Amniotic stem cell (primary cell): ENCODE data around the gene MBD3L4.
"Not testable (repeated sequence)": the region's sequence is repeated elsewhere in the genome, so short reads cannot be mapped to it uniquely, and the experiment has no call there.

Experiments
- DNase-seq: peaks from one replicate; lab custom pipeline; 2025; lab: John Stamatoyannopoulos, UW

The MBD3L4 gene

DNA sequence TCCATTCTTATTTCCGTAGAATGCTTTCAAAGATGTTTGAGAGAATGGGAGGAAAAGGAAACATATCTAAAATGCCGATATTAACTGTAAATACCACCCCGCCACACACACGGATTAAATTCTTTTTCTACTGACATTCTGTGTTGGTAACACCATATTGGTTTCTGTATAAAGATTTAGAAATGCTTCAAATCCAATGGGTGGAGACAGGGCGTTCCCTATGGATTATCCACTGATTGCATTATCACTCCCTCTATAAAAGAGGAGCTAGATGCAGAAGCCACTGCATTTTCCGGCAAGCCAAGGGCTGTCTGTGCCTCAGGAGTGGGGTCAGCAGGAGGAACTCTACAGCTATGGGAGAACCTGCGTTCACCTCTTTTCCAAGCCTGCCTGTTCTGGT lies 9.0 kb upstream of the MBD3L4 start, which contains the start of gene MBD3L2:
TSS of gene MBD3L2 (plus strand) at position 301 of the 400 bp plus-strand sequence. CDS start at position 354, 53 bp downstream.
- not testable (repeated sequence) for DNase-seq

GRCh38 chr19:7041563-7041962 lies 1.6 kb upstream of the MBD3L4 start:
- DNase-seq, result not testable (repeated sequence)

DNA sequence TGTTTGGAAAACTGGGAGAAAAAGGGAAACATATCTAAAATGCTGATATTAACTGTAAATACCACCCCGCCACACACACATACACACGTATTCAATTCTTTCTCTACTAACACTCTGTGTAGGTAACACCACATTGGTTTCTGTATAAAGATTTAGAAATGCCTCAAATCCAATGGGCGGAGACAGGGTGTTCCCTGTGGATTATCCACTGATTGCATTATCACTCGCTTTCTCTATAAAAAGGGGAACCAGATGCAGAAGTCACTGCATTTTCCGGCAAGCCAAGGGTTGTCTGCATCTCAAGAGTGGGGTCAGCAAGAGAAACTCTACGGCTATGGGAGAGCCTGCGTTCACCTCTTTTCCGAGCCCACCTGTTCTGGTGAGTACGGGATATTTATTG lies 9.7 kb downstream of the MBD3L4 start, which contains the start of gene MBD3L5:
TSS of gene MBD3L5 (plus strand) at position 301 of the 400 bp plus-strand sequence. CDS start at position 335, 34 bp downstream.
- DNase-seq, result not testable (repeated sequence)

GRCh38 chr19:7028790-7029189 lies 11.2 kb downstream of the MBD3L4 start:
- not testable (repeated sequence) for DNase-seq

GRCh38 chr19:7021331-7021730 lies 18.6 kb downstream of the MBD3L4 start, which contains the start of gene MBD3L2B:
MBD3L2B (minus strand) TSS chr19:7021431; CDS start chr19:7021397, 34 bp downstream.
- DNase-seq, result not testable (repeated sequence)

DNA sequence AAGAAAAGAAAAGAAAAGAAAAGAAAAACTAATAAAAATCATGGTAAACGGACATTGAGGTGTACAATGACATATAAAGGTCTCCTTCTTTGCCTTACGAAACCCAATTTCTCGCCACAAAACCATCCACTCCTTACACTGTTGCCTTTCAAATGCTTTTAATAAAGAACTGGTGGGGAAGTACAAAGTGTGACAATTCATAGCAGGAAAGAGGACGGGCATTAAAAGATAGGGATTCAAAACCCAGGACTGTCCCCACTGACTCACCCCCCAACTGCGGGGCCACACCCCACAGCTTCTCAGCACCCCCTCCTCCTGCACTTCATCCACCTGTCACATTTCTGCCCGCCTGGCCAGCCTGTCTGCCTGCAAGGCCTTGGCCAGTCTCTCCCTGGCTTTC lies 21.2 kb downstream of the MBD3L4 start:
- DNase-seq, result no peak

- DNase-seq, result no peak
These were observed 26.3 kb downstream of the MBD3L4 start for GRCh38 chr19:7013678-7014077.

DNA sequence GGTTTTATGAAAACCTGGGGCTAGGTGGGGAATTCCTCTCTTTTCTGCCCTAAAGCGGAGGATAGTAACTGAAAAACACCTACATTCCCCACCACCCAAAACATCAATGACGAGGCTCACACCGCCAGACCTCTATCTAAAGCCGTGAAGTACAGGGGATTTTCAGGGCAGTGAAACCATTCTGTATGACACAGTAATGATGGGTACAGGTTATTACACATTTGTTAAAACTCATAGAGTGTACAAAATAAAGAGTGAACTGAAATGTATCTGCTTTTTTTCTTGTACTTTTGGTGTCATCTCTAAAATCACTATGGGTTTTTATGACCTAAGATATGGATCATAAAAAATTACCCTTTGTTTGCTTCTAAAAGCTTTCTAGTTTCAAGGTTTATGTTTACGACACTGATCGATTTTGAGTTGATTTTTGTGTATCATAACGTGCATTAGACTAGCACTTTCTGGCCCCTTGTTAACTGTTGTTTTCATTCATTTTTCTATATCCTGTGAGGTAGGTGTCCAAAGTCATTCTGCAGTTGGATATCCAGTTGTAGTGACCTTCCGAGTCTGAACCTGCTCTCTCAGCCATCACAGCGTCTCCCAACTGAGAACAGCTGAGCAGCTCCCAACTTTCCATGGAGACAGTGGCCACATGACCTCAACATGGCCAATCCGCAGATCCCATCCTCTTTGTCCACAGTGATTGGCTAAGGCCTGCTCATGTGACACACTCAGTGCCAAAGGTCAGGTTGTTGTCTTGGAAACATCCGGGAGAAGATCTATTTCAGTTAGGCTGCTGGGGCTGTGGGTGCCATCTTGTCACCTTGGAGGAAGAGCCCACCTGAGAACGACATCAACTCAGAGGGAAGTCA lies 29.0 kb downstream of the MBD3L4 start:
- DNase-seq, result no peak

DNA sequence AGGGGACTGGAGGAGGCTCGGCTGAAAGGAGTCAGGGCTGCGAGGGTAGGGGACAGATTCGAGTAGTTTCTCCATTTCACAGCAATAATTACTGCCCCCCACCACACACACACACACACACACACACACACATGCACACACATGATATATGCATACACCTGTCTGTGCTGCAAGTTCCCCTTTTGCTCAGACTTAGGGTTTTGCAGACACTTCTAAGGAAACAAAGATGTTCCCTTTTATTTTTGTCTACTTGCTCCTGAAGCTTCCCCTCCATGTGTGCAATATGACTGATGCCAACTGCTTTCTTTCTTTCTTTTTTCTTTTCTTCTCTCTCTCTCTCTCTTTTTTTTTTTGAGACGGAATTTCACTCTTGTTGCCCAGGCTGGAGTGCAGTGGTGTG lies 32.1 kb downstream of the MBD3L4 start:
- DNase-seq, result no peak

GRCh38 chr19:7006135-7006704 lies 33.8 kb downstream of the MBD3L4 start:
- no peak for DNase-seq

- DNase-seq, result no peak
These were observed 35.6 kb downstream of the MBD3L4 start for GRCh38 chr19:7004313-7004931.

DNA sequence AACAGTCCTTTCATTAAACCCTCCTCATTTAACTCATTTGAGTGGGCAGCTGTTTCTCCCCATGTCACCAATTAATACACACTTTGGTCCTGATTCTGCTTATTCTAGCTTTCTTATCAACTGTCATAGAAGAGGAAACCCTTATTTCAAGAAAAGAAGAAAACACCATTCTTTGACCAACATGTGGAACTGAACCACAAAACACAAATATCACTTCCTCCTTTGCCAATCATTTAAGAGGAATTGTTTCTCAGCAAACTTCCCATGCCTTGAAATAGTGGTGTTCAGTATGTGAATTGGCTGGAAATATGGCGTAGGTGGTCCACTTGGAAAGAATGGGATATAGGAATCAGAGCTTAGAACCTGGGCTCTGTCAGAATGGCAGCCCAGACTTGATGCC lies 39.2 kb downstream of the MBD3L4 start:
- DNase-seq, result no peak

GRCh38 chr19:7000333-7000732 lies 39.6 kb downstream of the MBD3L4 start:
- no peak for DNase-seq

GRCh38 chr19:6999933-7000332 lies 40.0 kb downstream of the MBD3L4 start:
- DNase-seq, result no peak

- DNase-seq, result no peak
These were observed 42.1 kb downstream of the MBD3L4 start for GRCh38 chr19:6997679-6998445.

- DNase-seq, result no peak
These were observed 43.2 kb downstream of the MBD3L4 start for GRCh38 chr19:6996810-6997209.

GRCh38 chr19:6995054-6995453 lies 44.9 kb downstream of the MBD3L4 start:
- no peak for DNase-seq

DNA sequence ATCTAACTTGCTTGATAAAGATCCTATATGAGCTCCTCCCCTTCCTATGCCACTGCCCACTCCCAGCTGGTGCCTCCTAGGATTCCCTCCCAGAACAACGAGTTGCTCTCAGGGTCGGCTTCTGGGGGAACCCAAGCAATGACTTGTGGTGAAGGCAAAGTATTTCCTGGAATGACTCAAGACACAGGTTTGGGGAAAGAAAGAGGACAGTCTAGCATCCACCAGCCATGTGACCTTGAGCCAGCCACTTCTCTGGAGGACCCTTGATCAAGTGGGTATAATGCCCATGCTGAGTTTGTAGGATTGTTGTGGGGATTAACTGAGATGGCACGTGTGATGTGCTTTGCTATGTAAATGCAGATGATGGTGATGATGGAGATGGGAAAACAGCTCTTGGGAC lies 51.7 kb downstream of the MBD3L4 start:
- DNase-seq, result no peak

DNA sequence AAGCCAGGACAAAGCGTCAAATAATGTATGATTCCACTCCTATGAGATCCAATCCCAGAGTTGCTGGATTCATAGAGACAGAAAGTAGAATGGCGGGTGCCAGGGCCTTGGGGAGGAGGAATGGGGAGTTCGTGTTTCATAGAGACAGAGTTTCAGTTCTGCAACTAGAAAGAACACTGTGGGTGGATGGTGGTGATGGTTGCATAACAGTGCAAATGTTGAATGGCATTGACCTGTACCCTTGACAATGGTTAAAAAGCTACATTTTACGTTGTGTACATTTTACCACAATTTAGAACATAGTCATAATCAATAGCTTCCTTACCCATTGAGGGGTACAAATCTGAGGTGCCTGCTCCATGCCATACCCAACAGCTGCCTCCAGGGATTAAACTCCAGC lies 52.1 kb downstream of the MBD3L4 start:
- no peak for DNase-seq
